OCI-LY1 (cell line): ENCODE data around the gene MAGI2.

Source experiments
- H2AFZ ChIP-seq: fragments of 200-600 bp; sonication (generic), shearing (Covaris generic); 2 replicates; pipeline ENCODE4 v1.6.0; 2014; ENCODE audit warnings: antibody characterized with exemption, mild to moderate bottlenecking, low read length
- H3F3A ChIP-seq: fragments of 200-600 bp; sonication (generic), shearing (Covaris generic); 2 replicates; pipeline ENCODE4 v1.6.0; 2014; ENCODE audit warnings: mild to moderate bottlenecking, antibody characterized with exemption, low read length, moderate library complexity; ENCODE audit not compliant: insufficient read depth
- H3K27ac ChIP-seq: fragments of 200-600 bp; sonication (generic); 2 replicates; pipeline ENCODE4 v1.5.1; 2014; ENCODE audit warnings: low read length, mixed run types, mild to moderate bottlenecking, low read depth; ENCODE audit not compliant: poor library complexity, severe bottlenecking
- H3K27me3 ChIP-seq: fragments of 200-600 bp; sonication (generic); 2 replicates; pipeline ENCODE4 v1.6.0; 2014; ENCODE audit warnings: antibody characterized with exemption, mild to moderate bottlenecking, low read length, moderate library complexity; ENCODE audit not compliant: insufficient read depth
- H3K36me3 ChIP-seq: fragments of 200-600 bp; sonication (generic); 2 replicates; pipeline ENCODE4 v1.6.1; 2014; ENCODE audit warnings: mild to moderate bottlenecking, antibody characterized with exemption, low read length, moderate library complexity, mixed read lengths; ENCODE audit not compliant: insufficient read depth
- H3K4me1 ChIP-seq: fragments of 200-600 bp; sonication (generic); 2 replicates; pipeline ENCODE4 v1.5.1; 2014; ENCODE audit warnings: mild to moderate bottlenecking, low read length, moderate library complexity; ENCODE audit not compliant: insufficient read depth, severe bottlenecking
- H3K4me2 ChIP-seq: fragments of 200-600 bp; sonication (generic), shearing (Covaris generic); 2 replicates; pipeline ENCODE4 v1.6.1; 2014; ENCODE audit warnings: low read length
- H3K4me3 ChIP-seq: fragments of 200-600 bp; sonication (generic); 2 replicates; pipeline ENCODE4 v1.5.1; 2014; ENCODE audit warnings: low read length, low read depth, mild to moderate bottlenecking, mixed read lengths; ENCODE audit not compliant: poor library complexity, severe bottlenecking
- H3K79me2 ChIP-seq: fragments of 200-600 bp; shearing (Covaris generic); 2 replicates; pipeline ENCODE4 v1.6.1; 2016; ENCODE audit warnings: mixed run types, low read length, mixed read lengths; ENCODE audit not compliant: insufficient read depth
- H3K9ac ChIP-seq: fragments of 200-600 bp; sonication (generic), shearing (Covaris generic); 2 replicates; pipeline ENCODE4 v1.6.1; 2014; ENCODE audit warnings: mild to moderate bottlenecking, low read length, mixed read lengths
- H3K9me2 ChIP-seq: fragments of 200-600 bp; sonication (generic), shearing (Covaris generic); 2 replicates; pipeline ENCODE4 v1.6.1; 2014; ENCODE audit warnings: low read depth, mild to moderate bottlenecking, low read length, mixed read lengths
- H3K9me3 ChIP-seq: fragments of 200-600 bp; shearing (Covaris generic); 2 replicates; pipeline ENCODE4 v1.6.1; 2014; ENCODE audit warnings: low read length, mixed read lengths
- H4K20me1 ChIP-seq: fragments of 200-600 bp; sonication (generic), shearing (Covaris generic); 2 replicates; pipeline ENCODE4 v1.6.0; 2016; ENCODE audit warnings: mild to moderate bottlenecking, low read length; ENCODE audit not compliant: insufficient read depth
- EZH2 ChIP-seq: fragments of 200-600 bp; sonication (generic), shearing (Covaris generic); IDR thresholded peaks from 2 replicates; pipeline ENCODE4 v1.8.0; 2017; ENCODE audit warnings: borderline replicate concordance, mixed run types, mild to moderate bottlenecking, antibody characterized with exemption, low read length, moderate library complexity, mixed read lengths
- TF ChIP-seq, protein P1 (sequence below): fragments of 200-600 bp; sonication (generic), shearing (Covaris generic); IDR thresholded peaks from 2 replicates; pipeline ENCODE4 v1.5.1; 2017; ENCODE audit warnings: mild to moderate bottlenecking, antibody characterized with exemption, low read length, moderate library complexity, mixed read lengths

MAGI2 gene

DNA sequence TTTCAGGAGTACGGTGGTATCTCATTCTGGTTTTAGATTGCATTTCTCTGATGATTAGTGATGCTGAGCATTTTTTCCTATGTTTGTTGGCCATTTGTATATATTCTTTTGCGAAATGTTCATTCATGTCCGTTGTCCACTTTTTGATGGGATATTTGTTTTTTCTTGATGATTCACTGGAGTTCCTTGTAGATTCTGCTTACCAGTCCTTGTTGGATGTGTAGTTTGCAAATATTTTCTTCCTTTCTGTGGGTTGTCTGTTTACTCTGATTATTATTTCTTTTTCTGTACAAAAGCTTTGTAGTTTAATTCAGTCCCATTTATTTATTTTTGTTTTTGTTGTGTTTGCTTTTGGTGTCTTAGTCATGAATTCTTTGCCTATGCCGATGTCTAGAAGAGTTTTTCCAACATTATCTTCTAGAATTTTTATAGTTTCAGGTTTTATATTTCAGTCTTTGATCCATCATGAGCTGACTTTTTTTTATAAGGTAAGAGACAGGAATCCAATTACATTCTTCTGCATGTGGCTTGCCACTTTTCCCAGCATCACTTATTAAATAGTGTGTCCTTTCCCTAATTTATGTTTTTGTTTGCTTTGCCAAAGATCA is 320.5 kb downstream of the MAGI2 start:
- Histone ChIP-seq H3K36me3 (no peaks in the 10 kb centered on the region), H3K4me2 (no peak overlapping the region), H3K79me2 (no peaks in the 10 kb centered on the region), H3K27me3 (no peaks in the 10 kb centered on the region), H3K9me2 (no peaks in the 10 kb centered on the region), H4K20me1 (no peaks in the 10 kb centered on the region), H3K9me3 (no peaks in the 10 kb centered on the region), H3K27ac (no peak overlapping the region), H3K4me3 (no peak overlapping the region), H2AFZ (no peak overlapping the region), H3K4me1 (no peaks in the 10 kb centered on the region), H3K9ac (no peak overlapping the region), H3F3A (no peaks in the 10 kb centered on the region)
- no peak for TF ChIP-seq EZH2
- TF ChIP-seq, protein P1, sequence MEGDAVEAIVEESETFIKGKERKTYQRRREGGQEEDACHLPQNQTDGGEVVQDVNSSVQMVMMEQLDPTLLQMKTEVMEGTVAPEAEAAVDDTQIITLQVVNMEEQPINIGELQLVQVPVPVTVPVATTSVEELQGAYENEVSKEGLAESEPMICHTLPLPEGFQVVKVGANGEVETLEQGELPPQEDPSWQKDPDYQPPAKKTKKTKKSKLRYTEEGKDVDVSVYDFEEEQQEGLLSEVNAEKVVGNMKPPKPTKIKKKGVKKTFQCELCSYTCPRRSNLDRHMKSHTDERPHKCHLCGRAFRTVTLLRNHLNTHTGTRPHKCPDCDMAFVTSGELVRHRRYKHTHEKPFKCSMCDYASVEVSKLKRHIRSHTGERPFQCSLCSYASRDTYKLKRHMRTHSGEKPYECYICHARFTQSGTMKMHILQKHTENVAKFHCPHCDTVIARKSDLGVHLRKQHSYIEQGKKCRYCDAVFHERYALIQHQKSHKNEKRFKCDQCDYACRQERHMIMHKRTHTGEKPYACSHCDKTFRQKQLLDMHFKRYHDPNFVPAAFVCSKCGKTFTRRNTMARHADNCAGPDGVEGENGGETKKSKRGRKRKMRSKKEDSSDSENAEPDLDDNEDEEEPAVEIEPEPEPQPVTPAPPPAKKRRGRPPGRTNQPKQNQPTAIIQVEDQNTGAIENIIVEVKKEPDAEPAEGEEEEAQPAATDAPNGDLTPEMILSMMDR: no peak

DNA sequence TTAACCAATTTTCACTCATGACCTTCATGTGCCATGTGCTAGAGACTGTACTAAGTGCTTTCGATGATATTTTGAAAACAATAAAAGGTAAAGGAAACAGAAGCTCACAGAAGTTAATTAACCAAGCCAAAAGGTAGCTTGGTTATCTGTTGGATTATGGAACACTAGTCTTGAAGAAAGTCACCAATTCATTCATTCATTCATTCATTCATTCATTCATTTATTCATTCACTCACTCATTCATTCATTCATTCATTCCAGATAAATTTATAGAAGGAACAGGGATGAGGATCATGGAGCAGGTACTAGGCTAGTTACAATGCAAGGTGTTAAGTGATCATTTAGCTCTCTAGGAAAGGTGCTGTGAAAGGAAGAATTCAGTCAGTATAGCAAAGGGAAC is 322.8 kb downstream of the MAGI2 start:
- H3K9me2 ChIP-seq: no peaks in the 10 kb centered on the region
- no peaks in the 10 kb centered on the region for H3F3A ChIP-seq
- H3K27me3 ChIP-seq: no peaks in the 10 kb centered on the region
- H3K36me3 ChIP-seq: no peaks in the 10 kb centered on the region
- no peak overlapping the region for H3K4me2 ChIP-seq
- no peak overlapping the region for H3K9ac ChIP-seq
- TF ChIP-seq, protein P1: no peak
- no peak for TF ChIP-seq EZH2
- no peak overlapping the region for H3K27ac ChIP-seq
- no peak overlapping the region for H3K4me3 ChIP-seq
- no peaks in the 10 kb centered on the region for H4K20me1 ChIP-seq
- H3K4me1 ChIP-seq: no peaks in the 10 kb centered on the region
- no peak overlapping the region for H2AFZ ChIP-seq
- no peaks in the 10 kb centered on the region for H3K79me2 ChIP-seq
- H3K9me3 ChIP-seq: no peaks in the 10 kb centered on the region

DNA sequence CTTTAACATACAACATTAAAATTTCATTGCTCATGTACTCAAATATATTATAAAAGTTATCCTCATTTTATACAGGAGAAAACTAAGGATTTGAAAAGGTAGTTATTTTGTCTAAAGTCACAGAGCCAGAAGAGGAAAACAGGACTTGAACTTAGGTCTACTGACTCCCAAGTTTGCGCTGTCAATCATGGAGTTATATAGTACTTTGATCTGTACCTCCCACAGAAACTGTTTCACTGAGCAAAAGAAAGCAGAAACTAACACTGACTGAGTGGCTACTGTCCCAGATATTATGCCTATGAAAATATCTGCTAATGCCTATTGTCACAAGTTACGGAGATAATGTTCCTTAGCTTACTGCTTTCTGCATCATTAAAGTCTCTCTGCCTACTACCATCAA is 329.1 kb downstream of the MAGI2 start:
- Histone ChIP-seq H3K4me2 (no peak overlapping the region), H3F3A (no peaks in the 10 kb centered on the region), H3K9ac (no peak overlapping the region), H3K4me3 (no peak overlapping the region), H3K27ac (no peak overlapping the region), H3K79me2 (no peaks in the 10 kb centered on the region), H3K9me3 (no peaks in the 10 kb centered on the region), H3K9me2 (no peaks in the 10 kb centered on the region), H3K36me3 (no peaks in the 10 kb centered on the region), H3K27me3 (no peaks in the 10 kb centered on the region), H2AFZ (no peak overlapping the region), H3K4me1 (no peaks in the 10 kb centered on the region), H4K20me1 (no peaks in the 10 kb centered on the region)
- no peak for TF ChIP-seq EZH2
- TF ChIP-seq, protein P1: no peak
